ENCODE results near the gene ANKRD52.

- TF ChIP-seq EZH2 (IDR thresholded peaks at IDR 0.05; ENCODE audit: borderline replicate concordance, low read depth, low read length) (no peak), POLR2A (conservative IDR thresholded peaks at IDR 0.05) (no peak; the same call in 1 of the 2 replicates)
Observed at GRCh38 chr12:56296295-56296694, 38.1 kb upstream of the ANKRD52 start.

All from K562 (cell line).